HUES48 (cell line): Measurements from ENCODE around the gene CLDN7.

ENCODE experiments used
- H3K27ac ChIP-seq: one replicate; pipeline ENCODE4 v1.7.0; 2013; ENCODE audit warnings: low read depth, low read length, inconsistent platforms
- H3K27me3 ChIP-seq: 2 replicates; pipeline ENCODE4 v1.6.1; 2013; ENCODE audit warnings: mild to moderate bottlenecking, low read length; ENCODE audit not compliant: control insufficient read depth, insufficient read depth
- H3K36me3 ChIP-seq: 2 replicates; pipeline ENCODE4 v1.6.1; 2013; ENCODE audit warnings: low read length; ENCODE audit not compliant: control insufficient read depth, insufficient read depth
- H3K4me1 ChIP-seq: 2 replicates; pipeline ENCODE4 v1.6.1; 2013; ENCODE audit warnings: mild to moderate bottlenecking, low read length; ENCODE audit not compliant: control insufficient read depth, insufficient read depth
- H3K4me3 ChIP-seq: 2 replicates; pipeline ENCODE4 v1.5.1; 2013; ENCODE audit warnings: mild to moderate bottlenecking, low read depth, low read length
- H3K9ac ChIP-seq: 2 replicates; pipeline ENCODE4 v1.6.1; 2013; ENCODE audit warnings: mild to moderate bottlenecking, low read depth, low read length, moderate library complexity
- H3K9me3 ChIP-seq: 2 replicates; pipeline ENCODE4 v1.6.1; 2013; ENCODE audit warnings: low read length; ENCODE audit not compliant: control insufficient read depth, insufficient read depth

The CLDN7 gene

GRCh38 chr17:7284911-7285310, 22.6 kb upstream of the CLDN7 start:
- peaks cover 19% of the 10 kb centered on the region for H3K27me3 ChIP-seq
- no peak overlapping the region for H3K9ac ChIP-seq
- H3K9me3 ChIP-seq, result no peaks in the 10 kb centered on the region

GRCh38 chr17:7283471-7284216, 21.4 kb upstream of the CLDN7 start:
- Histone ChIP-seq H3K27me3 (peaks cover 19% of the 10 kb centered on the region), H3K9ac (no peak overlapping the region), H3K4me3 (no peak overlapping the region), H3K27ac (no peak overlapping the region), H3K9me3 (no peaks in the 10 kb centered on the region), H3K36me3 (0 out of 2 replicates have a peak, but pooled peaks cover 11% of the 10 kb centered on the region), H3K4me1 (peaks cover 14% of the 10 kb centered on the region)

More at GRCh38 chr17:7284911-7285310, 22.6 kb upstream of the CLDN7 start:
- Histone ChIP-seq H3K36me3 (0 out of 2 replicates have a peak, but pooled peaks cover 11% of the 10 kb centered on the region), H3K4me3 (no peak overlapping the region), H3K27ac (no peak overlapping the region), H3K4me1 (peaks cover 10% of the 10 kb centered on the region)

- no peak overlapping the region for H3K27ac ChIP-seq
- 0 out of 2 replicates have a peak, but pooled peaks cover 10% of the 10 kb centered on the region for H3K36me3 ChIP-seq
- H3K4me3 ChIP-seq, result peak overlapping the region; percentile 84
- H3K27me3 ChIP-seq, result peaks cover 19% of the 10 kb centered on the region
- no peaks in the 10 kb centered on the region for H3K9me3 ChIP-seq
- peaks cover 14% of the 10 kb centered on the region for H3K4me1 ChIP-seq
- no peak overlapping the region for H3K9ac ChIP-seq
Measured at GRCh38 chr17:7282752-7283321, 20.6 kb upstream of the CLDN7 start.

- H3K27me3 ChIP-seq, result peaks cover 19% of the 10 kb centered on the region
- peak overlapping the region; percentile 45; the same call in 1 of the 2 replicates for H3K9ac ChIP-seq
- peaks cover 14% of the 10 kb centered on the region for H3K4me1 ChIP-seq
- no peaks in the 10 kb centered on the region for H3K9me3 ChIP-seq
- no peak overlapping the region for H3K27ac ChIP-seq
- H3K36me3 ChIP-seq, result 0 out of 2 replicates have a peak, but pooled peaks cover 8% of the 10 kb centered on the region
- peak overlapping the region; percentile 84 for H3K4me3 ChIP-seq
Measured at GRCh38 chr17:7281953-7282751, 19.9 kb upstream of the CLDN7 start.

GRCh38 chr17:7281074-7281952, 19.0 kb upstream of the CLDN7 start, which contains the start of gene SLC2A4:
SLC2A4 (plus strand) TSS chr17:7281718; CDS start chr17:7281935, 217 bp downstream.
- H3K27me3 ChIP-seq, result peaks cover 19% of the 10 kb centered on the region
- H3K27ac ChIP-seq, result peak within 1 kb of the TSS; percentile 36
- peak within 1 kb of the TSS; percentile 45 for H3K9ac ChIP-seq
- H3K4me3 ChIP-seq, result peak within 1 kb of the TSS; percentile 84
- peaks cover 14% of the 10 kb centered on the region for H3K4me1 ChIP-seq
- H3K9me3 ChIP-seq, result no peaks in the 10 kb centered on the region
- 0 out of 2 replicates have a peak, but pooled peaks cover 8% of the 10 kb centered on the region for H3K36me3 ChIP-seq

GRCh38 chr17:7280519-7281073, 18.3 kb upstream of the CLDN7 start:
- Histone ChIP-seq H3K4me3 (peak overlapping the region; percentile 84), H3K27me3 (peaks cover 19% of the 10 kb centered on the region), H3K36me3 (0 out of 2 replicates have a peak, but pooled peaks cover 8% of the 10 kb centered on the region), H3K27ac (peak overlapping the region; percentile 36), H3K4me1 (peaks cover 14% of the 10 kb centered on the region), H3K9me3 (no peaks in the 10 kb centered on the region), H3K9ac (peak overlapping the region; percentile 41)

- no peaks in the 10 kb centered on the region for H3K9me3 ChIP-seq
- 0 out of 2 replicates have a peak, but pooled peaks cover 4% of the 10 kb centered on the region for H3K36me3 ChIP-seq
- H3K27me3 ChIP-seq, result peaks cover 19% of the 10 kb centered on the region
- no peak overlapping the region for H3K4me3 ChIP-seq
- peaks cover 14% of the 10 kb centered on the region for H3K4me1 ChIP-seq
- H3K9ac ChIP-seq, result no peak overlapping the region
- H3K27ac ChIP-seq, result no peak overlapping the region
Measured at GRCh38 chr17:7279448-7279847, 17.2 kb upstream of the CLDN7 start.

- H3K4me1 ChIP-seq, result peaks cover 14% of the 10 kb centered on the region; the same call in 1 of the 2 replicates
- no peaks in the 10 kb centered on the region for H3K27me3 ChIP-seq
- no peaks in the 10 kb centered on the region for H3K9me3 ChIP-seq
- H3K36me3 ChIP-seq, result no peaks in the 10 kb centered on the region
- no peak overlapping the region for H3K4me3 ChIP-seq
- H3K27ac ChIP-seq, result no peak overlapping the region
- H3K9ac ChIP-seq, result no peak overlapping the region
Measured at GRCh38 chr17:7266784-7267183, 4.5 kb upstream of the CLDN7 start.

GRCh38 chr17:7263801-7264078, 1.5 kb upstream of the CLDN7 start:
- H3K9ac ChIP-seq, result peak overlapping the region; percentile 38; the same call in 1 of the 2 replicates
- no peaks in the 10 kb centered on the region for H3K9me3 ChIP-seq
- peak overlapping the region; percentile 89 for H3K27ac ChIP-seq
- H3K4me1 ChIP-seq, result peaks cover 14% of the 10 kb centered on the region; the same call in 1 of the 2 replicates
- peak overlapping the region; percentile 91 for H3K4me3 ChIP-seq
- H3K27me3 ChIP-seq, result no peaks in the 10 kb centered on the region
- peaks cover 13% of the 10 kb centered on the region for H3K36me3 ChIP-seq
